ENCODE data around the gene SFT2D2. TPM values are rescaled to one million over a fixed set of nuclear protein-coding genes. Genes with fewer than 3 reads are reported as not detected.

The SFT2D2 gene
- total RNA-seq, 4 donors from 2014 or later = 38.4 to 111 (median 59.2) TPM

GRCh38 chr1:168285971-168286927, 60.4 kb downstream of the SFT2D2 start:
- H3K4me3 ChIP-seq = no peak overlapping the region
- intact Hi-C loops (cut with DNase I; ENCODE audit: low total_unique reads) = no loop called here

DNA sequence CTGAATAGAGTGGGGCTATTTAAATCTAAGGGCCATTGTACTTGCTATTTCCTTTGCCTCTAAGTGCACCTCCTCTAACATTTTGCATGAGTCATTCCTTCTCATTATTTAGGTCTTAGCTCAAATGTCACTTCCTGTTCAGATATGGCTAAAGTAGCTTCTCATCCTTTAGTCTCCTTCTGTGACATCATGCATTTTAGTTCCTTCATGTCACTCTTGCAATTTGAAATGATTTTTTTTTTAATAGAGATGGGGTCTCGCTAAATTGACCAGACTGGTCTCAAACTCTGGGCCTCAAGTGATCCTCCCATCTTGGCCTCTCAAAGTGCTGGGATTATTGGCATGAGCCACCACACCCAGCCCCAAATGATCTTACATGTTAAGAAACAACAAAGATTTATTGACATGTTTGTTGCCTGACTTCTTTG, 61.4 kb downstream of the SFT2D2 start:
- intact Hi-C loops (cut with DNase I; ENCODE audit: low total_unique reads) = no loop called here
- Histone ChIP-seq H3K9me3 (no peaks in the 10 kb centered on the region), H3K27me3 (no peaks in the 10 kb centered on the region), H3K27ac (peak overlapping the region in 1 of 2 donors; percentile 19), H3K36me3 (no peaks in the 10 kb centered on the region), H3K4me1 (peaks cover 0 to 6% of the 10 kb centered on the region in 2 donors), H3K4me3 (no peak overlapping the region)
- DNase-seq = no peak
- TF ChIP-seq CTCF (IDR thresholded peaks at IDR 0.05) = no peak
- TF ChIP-seq POLR2A (IDR thresholded peaks at IDR 0.05) = no peak

More at GRCh38 chr1:168285971-168286927, 60.4 kb downstream of the SFT2D2 start:
- H3K36me3 ChIP-seq = no peaks in the 10 kb centered on the region
- H3K4me1 ChIP-seq = peaks cover 0 to 6% of the 10 kb centered on the region in 2 donors
- no peaks in the 10 kb centered on the region for H3K9me3 ChIP-seq
- no peak for DNase-seq
- H3K27ac ChIP-seq = peak overlapping the region; percentile 34 to 55
- TF ChIP-seq POLR2A (IDR thresholded peaks at IDR 0.05) (no peak), CTCF (IDR thresholded peaks at IDR 0.05) (no peak)
- H3K27me3 ChIP-seq = no peaks in the 10 kb centered on the region

DNA sequence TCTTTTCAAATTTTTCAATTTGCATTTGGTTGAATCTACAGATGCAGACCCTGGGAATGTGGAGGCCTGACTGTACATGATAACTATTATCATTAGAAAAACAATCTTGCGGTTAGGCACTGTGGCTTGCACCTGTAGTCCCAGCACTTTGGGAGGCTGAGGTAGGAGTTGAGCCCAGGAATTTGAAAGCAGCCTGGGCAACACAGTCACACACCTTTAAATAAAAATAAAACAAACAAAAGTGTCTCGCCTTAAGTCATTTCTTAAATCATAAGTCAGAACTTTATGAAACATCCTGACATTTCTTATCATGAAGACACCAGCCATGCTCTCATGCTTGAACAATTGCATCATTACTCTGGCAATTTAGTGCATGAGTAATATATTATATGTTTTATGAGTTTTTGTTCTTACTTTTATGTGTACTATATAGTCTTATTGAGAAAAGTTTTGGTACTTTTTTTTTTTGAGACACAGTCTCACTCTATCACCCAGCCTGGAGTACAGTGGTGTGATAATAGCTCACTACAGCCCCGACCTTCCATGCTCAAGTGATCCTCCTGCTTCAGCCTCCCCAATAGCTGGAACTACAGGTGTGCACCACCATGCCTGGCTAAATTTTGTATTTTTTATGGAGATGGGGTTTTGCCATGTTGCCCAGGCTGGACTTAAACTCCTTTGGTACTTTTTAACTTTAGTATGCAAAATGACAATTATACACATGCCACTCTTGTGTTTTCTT, 62.7 kb downstream of the SFT2D2 start:
- Histone ChIP-seq H3K4me3 (no peak overlapping the region), H3K27me3 (no peaks in the 10 kb centered on the region), H3K36me3 (no peaks in the 10 kb centered on the region), H3K9me3 (no peaks in the 10 kb centered on the region), H3K27ac (peak overlapping the region in 1 of 2 donors; percentile 19), H3K4me1 (peaks cover 0 to 6% of the 10 kb centered on the region in 2 donors)
- TF ChIP-seq POLR2A (IDR thresholded peaks at IDR 0.05) (no peak), CTCF (IDR thresholded peaks at IDR 0.05) (no peak)
- intact Hi-C loops (cut with DNase I; ENCODE audit: low total_unique reads) = no loop called here
- DNase-seq = no peak

- TF ChIP-seq POLR2A (IDR thresholded peaks at IDR 0.05) (no peak), CTCF (IDR thresholded peaks at IDR 0.05) (no peak)
- Histone ChIP-seq H3K4me1 (no peaks in the 10 kb centered on the region), H3K4me3 (no peak overlapping the region), H3K27me3 (no peaks in the 10 kb centered on the region), H3K9me3 (no peaks in the 10 kb centered on the region), H3K27ac (no peak overlapping the region), H3K36me3 (no peaks in the 10 kb centered on the region)
- no peak for DNase-seq
- intact Hi-C loops (cut with DNase I; ENCODE audit: low total_unique reads) = no loop called here
Measured at GRCh38 chr1:168291222-168291837, 65.5 kb downstream of the SFT2D2 start.
